ENCODE measurements around the gene CTNNA2.

The CTNNA2 gene

DNA sequence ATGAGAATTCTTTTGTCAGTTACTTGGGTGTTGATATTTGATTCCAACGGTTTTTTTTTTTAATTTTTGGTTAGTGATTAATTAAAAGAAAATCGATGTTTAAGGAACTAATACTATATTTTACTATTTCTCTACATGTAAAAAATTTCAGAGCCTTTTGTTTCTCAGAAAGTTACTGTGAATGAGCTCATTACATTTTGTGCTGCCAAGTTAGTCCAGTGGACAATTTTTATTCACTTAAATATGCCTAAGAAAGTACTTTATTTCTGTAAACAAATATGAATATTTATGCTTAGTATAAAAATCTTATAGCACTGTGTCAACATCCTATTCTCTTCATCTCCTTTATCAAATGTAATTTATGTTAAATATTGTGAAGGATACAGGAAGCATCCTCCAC, 309.3 kb downstream of the CTNNA2 start:
- H3K27ac ChIP-seq: no peak overlapping the region
- TF ChIP-seq, protein P1, sequence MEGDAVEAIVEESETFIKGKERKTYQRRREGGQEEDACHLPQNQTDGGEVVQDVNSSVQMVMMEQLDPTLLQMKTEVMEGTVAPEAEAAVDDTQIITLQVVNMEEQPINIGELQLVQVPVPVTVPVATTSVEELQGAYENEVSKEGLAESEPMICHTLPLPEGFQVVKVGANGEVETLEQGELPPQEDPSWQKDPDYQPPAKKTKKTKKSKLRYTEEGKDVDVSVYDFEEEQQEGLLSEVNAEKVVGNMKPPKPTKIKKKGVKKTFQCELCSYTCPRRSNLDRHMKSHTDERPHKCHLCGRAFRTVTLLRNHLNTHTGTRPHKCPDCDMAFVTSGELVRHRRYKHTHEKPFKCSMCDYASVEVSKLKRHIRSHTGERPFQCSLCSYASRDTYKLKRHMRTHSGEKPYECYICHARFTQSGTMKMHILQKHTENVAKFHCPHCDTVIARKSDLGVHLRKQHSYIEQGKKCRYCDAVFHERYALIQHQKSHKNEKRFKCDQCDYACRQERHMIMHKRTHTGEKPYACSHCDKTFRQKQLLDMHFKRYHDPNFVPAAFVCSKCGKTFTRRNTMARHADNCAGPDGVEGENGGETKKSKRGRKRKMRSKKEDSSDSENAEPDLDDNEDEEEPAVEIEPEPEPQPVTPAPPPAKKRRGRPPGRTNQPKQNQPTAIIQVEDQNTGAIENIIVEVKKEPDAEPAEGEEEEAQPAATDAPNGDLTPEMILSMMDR (IDR thresholded peaks at IDR 0.05): no peak
- H3K4me1 ChIP-seq: no peaks in the 10 kb centered on the region

DNA sequence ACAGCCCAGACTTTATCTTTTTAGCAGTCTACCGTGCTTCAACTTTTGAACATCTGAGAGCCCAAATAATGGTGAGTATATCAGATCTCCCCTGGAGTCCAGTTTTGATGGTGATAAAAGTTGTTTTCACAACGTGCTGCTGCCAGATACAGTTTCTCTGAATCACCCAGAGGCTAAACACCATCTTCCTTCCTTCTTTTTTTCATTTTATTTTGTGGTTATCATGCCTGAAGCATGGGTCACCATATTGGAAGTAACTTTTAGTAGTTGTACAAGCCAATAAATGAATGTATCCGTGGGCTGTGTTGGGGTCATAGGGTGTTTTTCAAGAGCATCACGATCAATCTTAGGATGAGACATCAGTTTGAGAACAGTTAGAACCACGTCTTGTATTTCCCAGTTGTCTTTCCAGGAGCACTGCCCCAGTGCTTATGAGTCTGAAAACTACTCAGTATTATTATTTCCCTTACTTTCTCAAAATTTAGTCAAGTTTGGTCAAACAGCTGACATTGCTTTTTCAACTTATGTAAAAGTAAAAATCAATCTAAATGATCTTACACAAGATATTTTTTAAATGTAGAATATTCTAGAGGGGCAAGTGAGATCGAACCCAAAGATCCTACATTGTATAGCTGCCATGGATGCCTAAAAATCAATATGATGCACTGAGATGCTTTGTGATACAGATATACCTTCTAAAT, 311.4 kb downstream of the CTNNA2 start:
- TF ChIP-seq, protein P1 (IDR thresholded peaks at IDR 0.05): no peak
- Histone ChIP-seq H3K9me3 (ENCODE audit: control insufficient read depth, low read length) (no peaks in the 10 kb centered on the region), H2AFZ (no peak overlapping the region), H3K4me2 (ENCODE audit: low read length) (no peak overlapping the region), H3K4me3 (ENCODE audit: low read depth, low read length) (no peak overlapping the region), H3K9ac (no peak overlapping the region), H3K36me3 (ENCODE audit: control insufficient read depth, insufficient read depth, low read length) (no peaks in the 10 kb centered on the region), H3K79me2 (no peaks in the 10 kb centered on the region), H3K27me3 (ENCODE audit: control insufficient read depth, insufficient read depth, low read length) (no peaks in the 10 kb centered on the region), H3K27ac (no peak overlapping the region), H3K4me1 (no peaks in the 10 kb centered on the region)

More for the DNA sequence above, 309.3 kb downstream of the CTNNA2 start:
- H3K27me3 ChIP-seq (ENCODE audit: control insufficient read depth, insufficient read depth, low read length): no peaks in the 10 kb centered on the region
- no peaks in the 10 kb centered on the region for H3K36me3 ChIP-seq (ENCODE audit: control insufficient read depth, insufficient read depth, low read length)
- no peaks in the 10 kb centered on the region for H3K9me3 ChIP-seq (ENCODE audit: control insufficient read depth, low read length)
- no peak overlapping the region for H3K9ac ChIP-seq
- H3K4me3 ChIP-seq (ENCODE audit: low read depth, low read length): no peak overlapping the region
- no peak overlapping the region for H3K4me2 ChIP-seq (ENCODE audit: low read length)
- no peak overlapping the region for H2AFZ ChIP-seq
- no peaks in the 10 kb centered on the region for H3K79me2 ChIP-seq

GRCh38 chr2:79827881-79828280, 315.0 kb downstream of the CTNNA2 start:
- Histone ChIP-seq H3K4me2 (ENCODE audit: low read length) (no peak overlapping the region), H3K4me1 (no peaks in the 10 kb centered on the region), H3K9ac (no peak overlapping the region), H3K9me3 (ENCODE audit: control insufficient read depth, low read length) (no peaks in the 10 kb centered on the region), H3K79me2 (no peaks in the 10 kb centered on the region), H2AFZ (no peak overlapping the region), H3K36me3 (ENCODE audit: control insufficient read depth, insufficient read depth, low read length) (no peaks in the 10 kb centered on the region), H3K27ac (no peak overlapping the region), H3K4me3 (ENCODE audit: low read depth, low read length) (no peak overlapping the region), H3K27me3 (ENCODE audit: control insufficient read depth, insufficient read depth, low read length) (no peaks in the 10 kb centered on the region)
- TF ChIP-seq, protein P1 (IDR thresholded peaks at IDR 0.05): no peak

DNA sequence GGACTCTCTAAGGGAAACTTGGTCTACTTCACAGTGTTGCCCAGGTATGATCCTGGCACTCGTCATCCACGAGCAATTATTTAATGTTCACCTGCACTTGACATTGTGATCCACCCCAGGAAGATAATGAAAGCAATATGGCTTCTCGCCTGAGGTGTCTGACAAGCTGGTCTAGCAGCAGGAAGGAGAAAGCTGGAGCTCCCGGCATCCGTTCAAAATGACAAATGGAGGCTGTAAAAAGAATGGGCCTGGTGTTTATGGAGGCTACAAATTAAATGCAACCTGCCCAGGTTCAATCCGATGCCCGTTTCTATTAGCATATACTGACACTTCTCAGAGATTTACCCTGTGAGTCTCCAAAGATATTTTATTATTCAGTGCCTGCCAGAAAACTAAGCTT, 317.6 kb downstream of the CTNNA2 start:
- Histone ChIP-seq H3K79me2 (no peaks in the 10 kb centered on the region), H2AFZ (no peak overlapping the region)
- TF ChIP-seq, protein P1 (IDR thresholded peaks at IDR 0.05): no peak

GRCh38 chr2:79831961-79832360, 319.1 kb downstream of the CTNNA2 start:
- Histone ChIP-seq H3K4me3 (ENCODE audit: low read depth, low read length) (no peak overlapping the region), H3K79me2 (no peaks in the 10 kb centered on the region), H3K9ac (no peak overlapping the region), H3K36me3 (ENCODE audit: control insufficient read depth, insufficient read depth, low read length) (no peaks in the 10 kb centered on the region), H3K4me1 (no peaks in the 10 kb centered on the region), H3K4me2 (ENCODE audit: low read length) (no peak overlapping the region), H2AFZ (no peak overlapping the region), H3K27me3 (ENCODE audit: control insufficient read depth, insufficient read depth, low read length) (no peaks in the 10 kb centered on the region), H3K9me3 (ENCODE audit: control insufficient read depth, low read length) (no peaks in the 10 kb centered on the region), H3K27ac (no peak overlapping the region)
- TF ChIP-seq, protein P1 (IDR thresholded peaks at IDR 0.05): no peak

More for the DNA sequence above, 317.6 kb downstream of the CTNNA2 start:
- H3K9me3 ChIP-seq (ENCODE audit: control insufficient read depth, low read length): no peaks in the 10 kb centered on the region
- no peaks in the 10 kb centered on the region for H3K27me3 ChIP-seq (ENCODE audit: control insufficient read depth, insufficient read depth, low read length)
- no peak overlapping the region for H3K4me2 ChIP-seq (ENCODE audit: low read length)
- H3K4me1 ChIP-seq: no peaks in the 10 kb centered on the region
- H3K4me3 ChIP-seq (ENCODE audit: low read depth, low read length): no peak overlapping the region
- H3K36me3 ChIP-seq (ENCODE audit: control insufficient read depth, insufficient read depth, low read length): no peaks in the 10 kb centered on the region
- no peak overlapping the region for H3K27ac ChIP-seq
- H3K9ac ChIP-seq: no peak overlapping the region

All from parathyroid adenoma (tissue), 2 donors.